Measurements from ENCODE around the gene DNM3. TPM values are rescaled to one million over a fixed set of nuclear protein-coding genes. Genes with fewer than 3 reads are reported as not detected.

The DNM3 gene
- total and polyA plus RNA-seq, 9 of the 15 experiments (the other 6 are each of a cell fraction or from before 2014, with no cell fraction given) = 0.08 to 0.36 (median 0.22) TPM; not detected in 1

DNA sequence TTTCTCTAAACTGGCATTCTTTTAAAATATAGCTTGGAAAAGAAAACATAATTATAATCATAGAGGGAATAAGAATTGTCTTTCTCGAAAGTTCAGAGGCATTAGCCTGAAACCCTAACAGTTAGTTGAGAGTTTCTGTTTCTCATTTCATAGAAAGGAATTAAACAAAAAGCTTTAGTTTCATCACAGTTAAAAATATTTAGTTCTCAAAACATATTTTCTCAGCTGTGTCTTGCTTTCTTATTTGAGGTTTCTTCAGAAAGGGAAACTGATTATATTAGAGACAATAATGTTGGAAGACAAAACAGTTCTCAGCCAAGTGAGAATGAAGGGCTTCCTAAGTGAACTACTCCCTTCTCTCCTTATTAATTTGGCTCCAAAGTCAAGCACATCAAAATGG lies 503.8 kb downstream of the DNM3 start:
- no peak overlapping the region for H3K4me2 ChIP-seq (ENCODE audit: insufficient read depth, low read length)
- intact Hi-C loops (cut with micrococcal nuclease) = no loop called here

More for the DNA sequence above, 503.8 kb downstream of the DNM3 start:
- Histone ChIP-seq H2AFZ (ENCODE audit: low read depth, low read length) (no peak overlapping the region), H3K9ac (ENCODE audit: insufficient read depth in 1 of 2, low read depth in 2 of 2, low read length in 2 of 2) (no peak overlapping the region), H3K9me3 (replicated peaks; ENCODE audit: control insufficient read depth, insufficient read depth, low read depth, low read length) (no peaks in the 10 kb centered on the region), H4K20me1 (replicated peaks; ENCODE audit: control insufficient read depth, insufficient read depth, low read length) (no peaks in the 10 kb centered on the region), H3K27ac (ENCODE audit: extremely low read depth, low read depth, low read length) (no peak overlapping the region), H3K9me1 (ENCODE audit: control insufficient read depth, insufficient read depth, low read length) (no peaks in the 10 kb centered on the region), H3K4me1 (replicated peaks in 1 of 2; ENCODE audit: control insufficient read depth in 2 of 2, insufficient read depth in 2 of 2, low read length in 2 of 2) (no peaks in the 10 kb centered on the region), H3K27me3 (ENCODE audit: control insufficient read depth in 2 of 2, insufficient read depth in 2 of 2, low read length in 2 of 2) (no peaks in the 10 kb centered on the region), H3K36me3 (ENCODE audit: control insufficient read depth, insufficient read depth, low read length) (no peaks in the 10 kb centered on the region), H3K4me3 (no peak overlapping the region), H3K79me2 (ENCODE audit: control insufficient read depth, insufficient read depth, low read length) (no peaks in the 10 kb centered on the region)
- in situ Hi-C loops (cut with MboI) = no loop called here
- WGBS (ENCODE audit: insufficient coverage, low coverage, missing lambda C conversion rate) = 7% methylated on average over 1 of the region's 1 CpG
- ChIA-PET POLR2A (interaction anchor here (1.5 kb wide), 1 partner anchor 23 kb away, joined by 3 read pairs; no protein-coding TSS in a partner anchor), CTCF (ENCODE audit: low intra/inter-chr PET ratio) (no interaction called here)
- no peak for TF ChIP-seq ZNF311 (CRISPR knock-in tag; IDR thresholded peaks at IDR 0.05)
- TF ChIP-seq ZNF174 (CRISPR knock-in tag; IDR thresholded peaks at IDR 0.05) = no peak
- TF ChIP-seq RBM15 (IDR thresholded peaks at IDR 0.05; ENCODE audit: insufficient read depth, low read length) = no peak
- no peak for TF ChIP-seq THAP7 (CRISPR knock-in tag; IDR thresholded peaks at IDR 0.05)
- TF ChIP-seq GTF2B (IDR thresholded peaks at IDR 0.05; ENCODE audit: extremely low read depth, insufficient read length) = no peak
- no peak for TF ChIP-seq FOXJ2 (tag; IDR thresholded peaks at IDR 0.05)
- no peak for TF ChIP-seq ZBTB7A (IDR thresholded peaks at IDR 0.05; ENCODE audit: borderline replicate concordance, control insufficient read depth, low read depth, low read length)
- no peak for TF ChIP-seq BRF2 (IDR thresholded peaks at IDR 0.05; ENCODE audit: borderline replicate concordance, insufficient read depth, insufficient read length)
- no peak for FAIRE-seq
- no TSS peak for BruUV-seq (replicated peaks)
- ATAC-seq = no peak
- DNase-seq (ENCODE audit: extremely low read depth in 1 of 4, low spot score in 3 of 4) = no peak
